Middle frontal gyrus (tissue), 1 donor: ENCODE data around the gene TMPRSS9.
"Not testable (repeated sequence)": the region's sequence is repeated elsewhere in the genome, so short reads cannot be mapped to it uniquely, and the experiment has no call there.

ENCODE experiments used
- DNase-seq: peaks from one replicate; pipeline ENCODE4 v3.0.0-alpha.2; 2015; ENCODE audit warnings: low spot score; ENCODE audit errors: extremely low spot score

The TMPRSS9 gene

GRCh38 chr19:2341982-2342381 lies 18.1 kb upstream of the TMPRSS9 start:
- DNase-seq: no peak

- no peak for DNase-seq
Observed at GRCh38 chr19:2342656-2343288, 17.3 kb upstream of the TMPRSS9 start.

DNA sequence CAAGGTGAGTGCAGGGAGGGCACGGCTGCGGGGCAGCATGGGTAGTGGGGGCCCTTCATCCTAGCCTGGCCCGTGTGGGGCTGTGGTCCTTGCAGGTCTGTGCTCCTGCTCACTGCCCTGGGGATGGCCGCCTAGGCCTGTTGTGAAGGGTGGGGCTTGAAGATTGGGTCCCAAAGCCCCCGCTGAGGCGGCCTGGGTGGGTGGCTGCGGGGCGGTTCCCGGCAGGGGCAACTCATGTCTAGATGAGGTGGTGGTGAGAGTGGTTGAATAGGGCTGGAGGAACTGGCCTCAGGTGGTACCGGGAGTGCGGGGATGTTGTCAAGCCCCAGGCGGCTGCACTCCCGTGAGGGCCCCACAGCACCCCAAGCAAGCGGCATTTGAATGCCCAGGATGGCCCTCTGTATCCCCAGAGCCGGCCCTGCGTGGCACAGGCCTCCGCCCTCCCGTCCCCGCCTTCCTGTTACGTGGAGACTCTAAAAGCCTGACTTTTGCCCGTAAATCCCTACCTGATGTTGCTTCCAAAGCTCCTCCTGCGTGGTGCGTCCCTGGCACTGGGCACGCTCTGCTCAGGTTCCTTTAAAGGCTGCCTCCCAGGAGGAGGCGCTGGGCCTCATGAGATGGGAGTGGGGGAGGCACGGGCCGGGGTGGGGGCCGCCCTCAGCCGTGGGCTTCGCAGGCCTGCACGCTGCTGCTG lies 16.6 kb upstream of the TMPRSS9 start:
- DNase-seq: no peak

GRCh38 chr19:2344381-2344870 lies 15.6 kb upstream of the TMPRSS9 start:
- DNase-seq: no peak

- no peak for DNase-seq
Observed at GRCh38 chr19:2345076-2345475, 15.0 kb upstream of the TMPRSS9 start.

- no peak for DNase-seq
Observed at GRCh38 chr19:2345794-2346663, 14.0 kb upstream of the TMPRSS9 start.

- not testable (repeated sequence) for DNase-seq
Observed at GRCh38 chr19:2349818-2350217, 10.2 kb upstream of the TMPRSS9 start.

DNA sequence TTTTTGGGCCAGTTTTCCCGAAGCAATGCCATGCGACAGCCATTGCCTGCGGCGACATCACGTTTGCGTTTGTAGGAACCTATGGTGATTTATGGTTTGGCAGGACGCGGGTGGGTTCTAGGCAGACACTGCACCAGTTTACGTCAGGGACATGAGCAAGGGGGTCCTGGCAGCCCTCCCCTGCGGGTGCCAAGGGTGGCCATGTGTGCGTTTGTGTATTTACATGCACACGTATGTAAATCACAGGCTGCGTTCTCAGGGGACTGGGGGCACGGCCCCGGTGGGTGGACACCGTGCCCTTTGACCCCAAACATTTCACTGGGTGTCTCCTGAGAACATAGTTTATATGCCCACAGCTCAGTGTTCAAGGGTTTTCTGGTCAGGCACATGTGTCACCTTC lies 9.4 kb upstream of the TMPRSS9 start:
- DNase-seq: no peak

DNA sequence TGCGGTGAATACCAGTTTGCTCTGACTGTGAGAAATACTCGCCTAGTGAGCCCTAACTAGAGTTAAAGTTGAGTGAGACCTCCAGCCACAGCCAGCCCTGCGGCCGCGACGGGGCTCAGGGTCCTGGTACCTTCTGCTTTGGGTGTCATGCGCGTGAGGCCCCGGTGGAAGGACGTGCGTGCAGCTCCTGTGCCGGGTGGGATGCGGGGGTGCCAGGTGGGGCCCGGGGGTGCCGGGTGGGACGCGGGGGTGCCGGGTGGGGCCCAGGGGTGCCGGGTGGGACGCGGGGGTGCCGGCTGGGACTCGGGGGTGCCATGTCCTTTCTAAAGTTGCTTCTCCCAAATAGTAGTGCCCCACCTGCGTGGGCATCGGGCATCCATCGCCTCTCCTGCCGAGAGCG lies 8.5 kb upstream of the TMPRSS9 start:
- no peak for DNase-seq

- DNase-seq: no peak
Observed at GRCh38 chr19:2352121-2352520, 7.9 kb upstream of the TMPRSS9 start.

DNA sequence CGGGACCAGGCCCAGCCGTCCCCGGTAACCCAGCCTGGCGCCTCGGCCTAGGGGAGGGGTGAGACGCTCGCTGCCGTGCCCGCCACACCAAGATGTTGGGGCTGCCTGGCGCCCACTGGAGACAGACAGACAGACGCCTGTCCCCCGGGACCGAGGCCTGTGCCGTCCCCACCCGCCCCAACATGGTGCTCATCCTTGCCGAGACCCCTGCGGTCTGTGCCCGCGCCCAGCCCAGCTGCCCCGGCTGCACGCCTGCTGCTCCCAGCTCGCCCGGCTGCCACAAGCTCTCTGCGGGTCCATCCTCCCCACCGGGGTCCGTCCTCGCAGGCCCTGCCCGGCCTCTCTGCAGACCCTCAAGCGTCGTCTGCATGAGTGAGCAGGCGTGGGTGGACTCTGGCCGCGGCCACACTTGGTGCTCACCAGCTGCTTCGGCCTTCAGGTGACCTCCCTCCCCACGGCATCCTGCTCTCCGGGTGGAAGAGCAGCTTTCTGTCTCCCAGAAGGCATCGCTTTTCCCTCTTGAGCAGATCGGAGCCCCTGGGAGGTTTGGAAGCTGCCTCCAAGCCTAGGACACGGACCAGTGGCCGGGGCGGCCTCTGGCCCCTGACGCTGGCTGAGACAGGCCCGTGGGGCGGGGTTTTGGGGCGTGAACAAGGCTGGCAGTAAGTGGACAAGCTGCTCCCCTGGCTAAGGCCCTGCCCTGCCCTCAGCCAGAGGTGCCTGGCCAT lies 6.7 kb upstream of the TMPRSS9 start:
- no peak for DNase-seq

GRCh38 chr19:2353887-2354592 lies 6.0 kb upstream of the TMPRSS9 start:
- no peak for DNase-seq

DNA sequence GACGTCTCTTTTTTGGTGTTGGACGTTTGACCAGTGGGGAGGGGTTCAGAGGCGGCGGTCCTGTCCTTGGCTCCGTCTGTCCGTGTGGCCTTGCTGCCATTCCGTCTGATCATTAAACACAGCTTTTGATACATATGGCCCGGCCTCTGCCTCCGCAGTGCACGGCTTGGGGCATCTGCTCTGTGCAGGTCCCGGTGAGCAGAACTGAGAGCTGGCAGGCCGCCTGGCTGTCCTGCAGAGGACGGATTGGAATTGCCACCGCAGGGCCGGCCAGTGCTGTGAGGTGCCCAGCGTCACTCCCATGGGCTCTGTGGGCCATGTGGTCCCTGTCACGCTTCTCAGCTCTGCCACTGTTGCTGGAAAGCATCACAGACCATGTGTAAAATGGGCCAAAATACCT lies 5.4 kb upstream of the TMPRSS9 start:
- DNase-seq: no peak

GRCh38 chr19:2355168-2356035 lies 4.7 kb upstream of the TMPRSS9 start:
- no peak for DNase-seq

GRCh38 chr19:2356036-2356646 lies 3.9 kb upstream of the TMPRSS9 start:
- no peak for DNase-seq

DNA sequence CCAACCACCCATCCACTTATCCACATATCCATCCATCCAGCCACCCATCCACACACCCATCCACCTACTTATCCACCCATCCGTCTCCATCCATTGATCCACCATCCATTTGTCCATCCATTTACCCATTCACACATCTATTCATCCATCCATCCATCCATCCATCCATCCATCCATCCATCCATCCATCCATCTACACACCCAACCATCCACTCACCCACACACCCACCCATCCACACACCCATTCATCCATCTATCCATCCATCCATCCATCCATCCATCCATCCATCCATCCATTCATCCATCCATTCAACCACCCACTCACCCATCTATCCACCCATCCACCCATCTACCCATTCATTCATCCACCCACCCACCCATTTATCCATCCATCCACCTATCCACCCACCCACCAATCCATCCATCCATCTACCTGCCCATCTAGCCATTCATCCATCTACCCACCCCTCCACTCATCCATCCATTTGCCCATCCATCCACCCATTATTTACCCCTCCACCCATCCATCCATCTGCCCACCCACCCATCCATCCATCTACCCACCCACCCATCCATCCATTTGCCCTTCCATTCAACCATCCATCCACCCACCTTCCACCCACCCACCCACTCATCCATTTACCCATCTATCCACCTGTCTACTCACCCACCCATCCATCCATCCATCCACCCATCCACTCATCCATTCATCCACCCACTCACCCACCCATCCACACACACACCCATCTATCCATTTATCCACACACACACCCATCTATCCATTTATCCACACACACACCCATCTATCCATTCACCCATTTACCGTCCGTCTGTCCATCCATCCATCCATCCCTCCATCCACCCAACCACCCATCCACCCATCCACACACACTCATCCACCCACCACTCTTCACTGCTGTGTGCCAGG lies 2.5 kb upstream of the TMPRSS9 start:
- DNase-seq: no peak

GRCh38 chr19:2358548-2359173 lies 1.4 kb upstream of the TMPRSS9 start:
- no peak for DNase-seq

DNA sequence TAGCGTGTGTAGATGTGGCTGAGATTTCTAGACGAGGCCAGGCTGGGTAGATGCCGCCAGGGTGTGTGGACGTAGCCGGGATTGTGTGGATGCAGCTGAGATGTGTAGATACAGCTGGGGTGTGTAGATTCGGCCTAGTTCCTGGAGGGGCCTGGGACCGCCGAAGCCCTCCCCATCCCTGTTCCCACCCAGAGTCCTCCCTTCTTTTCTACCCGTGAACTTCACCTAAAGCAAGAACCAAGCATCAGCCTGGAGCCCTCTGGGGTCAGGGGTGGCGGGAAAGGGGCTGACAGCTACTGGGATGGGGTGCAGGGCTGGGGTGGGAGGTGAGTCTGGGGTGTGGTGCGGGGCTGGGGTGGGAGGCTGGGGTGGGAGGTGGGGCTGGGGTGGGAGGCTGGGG lies 768 bp downstream of the TMPRSS9 start:
- DNase-seq: no peak
